Testis (tissue), 3 donors: Measurements from ENCODE around the gene ENTREP1. TPM values are rescaled to one million over a fixed set of nuclear protein-coding genes. Genes with fewer than 3 reads are reported as not detected.

Source experiments
- DNase-seq: peaks from one replicate; pipeline ENCODE4 v3.0.0-alpha.2; 2019
- H3K27ac ChIP-seq, 2 donors: fragments of 200-600 bp; sonication (generic); one replicate each; pipeline ENCODE4 v1.5.1; 2019
- H3K27me3 ChIP-seq: fragments of 200-600 bp; sonication (generic); one replicate; pipeline ENCODE4 v1.5.1; 2019
- H3K36me3 ChIP-seq: fragments of 200-600 bp; sonication (generic); one replicate; pipeline ENCODE4 v1.5.1; 2017; ENCODE audit warnings: low read depth; ENCODE audit errors: missing control alignments
- H3K4me1 ChIP-seq: fragments of 200-600 bp; sonication (generic); one replicate; pipeline ENCODE4 v1.5.1; 2019
- H3K4me3 ChIP-seq, 2 donors: fragments of 200-600 bp; sonication (generic); one replicate each; pipeline ENCODE4 v1.5.1; 2017 to 2019
- H3K9me3 ChIP-seq: fragments of 200-600 bp; sonication (generic); one replicate; pipeline ENCODE4 v1.5.1; 2017
- CTCF ChIP-seq, 3 experiments: fragments of 450-650 bp in 2 of 3; fragments of 200-600 bp in 1 of 3; sonication (generic) in 1 of 3; IDR thresholded peaks; one replicate each; pipeline ENCODE4 v1.5.1; 2016 to 2019; ENCODE audit warnings: antibody characterized with exemption in 3 of 3, mild to moderate bottlenecking in 2 of 3, moderate library complexity in 1 of 3
- POLR2A ChIP-seq: fragments of 450-650 bp; IDR thresholded peaks from one replicate; pipeline ENCODE4 v1.6.1; 2017; ENCODE audit warnings: antibody characterized with exemption, mild to moderate bottlenecking, moderate library complexity
- WGBS, 2 donors: methylation state at CpG; one replicate each; pipeline ENCODE4 v1.1.5; 2018; 5-methylcytosine and 5-hydroxymethylcytosine counted together
- intact Hi-C: fragments of 100-400 bp; cut with DNase I; formaldehyde crosslinking; loops from one replicate; pipeline ENCODE4 v1.15.1; 2023; ENCODE audit warnings: low total_unique reads
- polyA plus RNA-seq: library from polyadenylated mRNA; stranded (reverse); fragments of 350-450 nt; fragmentation: Illumina TruSeq; extraction: RNeasy Lipid Tissue Mini Kit (QIAGEN cat#74804); gene quantifications from one replicate; pipeline ENCODE4 v1.2.3, GENCODE V29; 2014; ENCODE audit warnings: low read depth, low replicate concordance; ENCODE audit not compliant: insufficient read depth
- total RNA-seq, 2 donors: library from RNA; depleted of rRNA; stranded (reverse); fragments of >200 nt; gene quantifications; one replicate each; pipeline ENCODE4 v1.2.3, GENCODE V29; 2016

Gene ENTREP1
- total and polyA plus RNA-seq, 3 donors from 2014 or later, result 5.2 to 7.9 (median 5.9) TPM

- no peaks in the 10 kb centered on the region for H3K36me3 ChIP-seq
- WGBS, 2 donors, result 4 to 18% methylated on average over 9 to 43 of the region's 64 CpGs
- no peaks in the 10 kb centered on the region for H3K27me3 ChIP-seq
- no peaks in the 10 kb centered on the region for H3K4me1 ChIP-seq
- peak overlapping the region; percentile 53 to 59 for H3K4me3 ChIP-seq
- TF ChIP-seq POLR2A (no peak), CTCF (IDR thresholded peaks at IDR 0.05) (no peak)
- DNase-seq, result peak; percentile 36
- intact Hi-C loops, result no loop called here
- H3K27ac ChIP-seq, result no peak overlapping the region
- H3K9me3 ChIP-seq, result no peaks in the 10 kb centered on the region
Observed at GRCh38 chr9:69325409-69326212, 596 bp downstream of the ENTREP1 start.

- 48 to 52% methylated on average over 5 to 7 of the region's 7 CpGs for WGBS, 2 donors
- H3K4me3 ChIP-seq, result no peak overlapping the region
- DNase-seq, result no peak
- H3K4me1 ChIP-seq, result no peaks in the 10 kb centered on the region
- intact Hi-C loops, result no loop called here
- no peak overlapping the region for H3K27ac ChIP-seq
- TF ChIP-seq CTCF (IDR thresholded peaks at IDR 0.05), result no peak
- TF ChIP-seq POLR2A, result no peak
- no peaks in the 10 kb centered on the region for H3K9me3 ChIP-seq
- H3K36me3 ChIP-seq, result no peaks in the 10 kb centered on the region
- H3K27me3 ChIP-seq, result no peaks in the 10 kb centered on the region
Observed at GRCh38 chr9:69326261-69326660, 1.2 kb downstream of the ENTREP1 start.

- DNase-seq, result no peak
Observed at GRCh38 chr9:69330580-69330979, 5.6 kb downstream of the ENTREP1 start.

GRCh38 chr9:69331444-69331843, 6.4 kb downstream of the ENTREP1 start:
- intact Hi-C loops, result no loop called here
- H3K4me3 ChIP-seq, result no peak overlapping the region
- no peak for DNase-seq
- no peak for TF ChIP-seq CTCF (IDR thresholded peaks at IDR 0.05)
- no peak for TF ChIP-seq POLR2A
- no peaks in the 10 kb centered on the region for H3K9me3 ChIP-seq
- no peaks in the 10 kb centered on the region for H3K4me1 ChIP-seq
- no peaks in the 10 kb centered on the region for H3K36me3 ChIP-seq
- H3K27me3 ChIP-seq, result no peaks in the 10 kb centered on the region
- 93 to 94% methylated on average over 3 of the region's 3 CpGs for WGBS, 2 donors
- H3K27ac ChIP-seq, result no peak overlapping the region

More at GRCh38 chr9:69330580-69330979, 5.6 kb downstream of the ENTREP1 start:
- WGBS, 2 donors, result 96 to 97% methylated on average over 3 of the region's 3 CpGs
- Histone ChIP-seq H3K27me3 (no peaks in the 10 kb centered on the region), H3K9me3 (no peaks in the 10 kb centered on the region), H3K27ac (no peak overlapping the region), H3K4me3 (no peak overlapping the region), H3K4me1 (no peaks in the 10 kb centered on the region), H3K36me3 (no peaks in the 10 kb centered on the region)
- intact Hi-C loops, result no loop called here
- no peak for TF ChIP-seq POLR2A
- TF ChIP-seq CTCF (IDR thresholded peaks at IDR 0.05), result no peak
